GM12864 (cell line): Measurements from ENCODE around the gene SFMBT2.

Source experiments
- DNase-seq: peaks from one replicate; pipeline ENCODE4 v3.0.0-alpha.2; 2011; ENCODE audit warnings: low read depth
- H3K4me3 ChIP-seq: 2 replicates; pipeline ENCODE4 v1.5.1; 2011; ENCODE audit warnings: mild to moderate bottlenecking, low read depth, low read length, control low read depth
- CTCF ChIP-seq: IDR thresholded peaks from 2 replicates; pipeline ENCODE4 v1.5.1; 2011; ENCODE audit warnings: low read depth, mild to moderate bottlenecking, moderate library complexity, low read length, control low read depth, inconsistent platforms; ENCODE audit errors: missing control alignments

SFMBT2 gene

GRCh38 chr10:7168414-7168813, 242.4 kb downstream of the SFMBT2 start:
- TF ChIP-seq CTCF, result no peak
- H3K4me3 ChIP-seq, result no peak overlapping the region

GRCh38 chr10:7165500-7166177, 245.2 kb downstream of the SFMBT2 start:
- H3K4me3 ChIP-seq, result no peak overlapping the region
- no peak for DNase-seq

More at GRCh38 chr10:7168414-7168813, 242.4 kb downstream of the SFMBT2 start:
- DNase-seq, result no peak

GRCh38 chr10:7164955-7165354, 245.9 kb downstream of the SFMBT2 start:
- H3K4me3 ChIP-seq, result no peak overlapping the region
- no peak for TF ChIP-seq CTCF
- no peak for DNase-seq

More at GRCh38 chr10:7165500-7166177, 245.2 kb downstream of the SFMBT2 start:
- no peak for TF ChIP-seq CTCF

DNA sequence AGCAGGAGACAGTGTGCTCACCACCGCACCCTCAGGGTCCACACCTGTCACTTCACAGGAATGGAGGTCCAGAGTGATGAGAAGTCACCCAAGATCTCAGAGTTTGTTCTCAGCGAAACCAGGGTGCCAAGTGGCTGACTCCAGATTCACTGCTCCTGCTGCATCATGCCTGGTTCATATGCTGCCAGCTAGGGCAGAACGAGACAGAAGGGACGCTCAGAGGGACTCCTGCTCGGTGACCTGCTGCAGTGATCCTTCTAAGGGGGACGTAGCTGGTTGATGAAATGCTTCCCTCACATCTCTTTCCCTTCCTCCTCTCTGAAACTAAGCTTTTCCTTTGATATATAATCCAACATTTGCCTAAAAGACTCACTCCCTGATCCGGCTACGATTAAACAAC, 248.5 kb downstream of the SFMBT2 start:
- no peak for DNase-seq
- H3K4me3 ChIP-seq, result no peak overlapping the region
- TF ChIP-seq CTCF, result no peak

DNA sequence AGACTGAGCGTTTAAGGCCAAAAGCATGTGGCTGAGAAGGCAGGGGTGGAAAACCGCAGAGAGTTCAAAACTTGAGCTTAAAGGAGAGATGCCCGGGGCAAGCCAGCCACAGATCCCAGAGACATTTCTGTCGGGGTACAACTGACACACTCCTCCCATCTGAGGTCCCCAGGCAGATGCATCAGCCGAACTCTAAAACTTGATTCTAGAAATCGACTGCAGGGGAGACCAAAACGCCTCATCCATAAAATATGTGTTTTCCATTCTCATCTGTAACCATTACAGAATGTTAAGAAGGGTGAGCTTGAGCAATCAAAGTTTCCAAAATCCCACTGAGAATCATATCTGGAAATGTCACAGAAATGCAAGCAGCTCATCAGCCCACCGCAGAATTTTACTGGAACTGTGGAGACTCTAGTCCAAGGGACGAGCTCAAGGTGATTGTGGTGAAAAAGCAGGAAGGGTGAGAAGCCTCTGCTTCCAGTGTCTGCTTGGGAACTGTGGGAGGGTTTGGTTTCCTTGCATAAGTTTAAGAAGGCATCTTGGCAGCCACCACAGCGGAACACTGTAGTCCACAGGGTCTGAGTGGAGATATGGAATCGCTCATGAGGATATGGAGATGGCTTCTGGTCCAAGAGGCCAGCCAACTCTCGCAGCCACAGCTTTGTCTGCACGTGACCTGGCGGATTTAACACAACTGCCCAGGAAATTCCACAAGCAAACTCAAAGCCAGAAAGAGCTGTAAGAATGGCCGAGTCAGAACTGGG, 249.2 kb downstream of the SFMBT2 start:
- H3K4me3 ChIP-seq, result no peak overlapping the region
- no peak for TF ChIP-seq CTCF
- DNase-seq, result no peak

DNA sequence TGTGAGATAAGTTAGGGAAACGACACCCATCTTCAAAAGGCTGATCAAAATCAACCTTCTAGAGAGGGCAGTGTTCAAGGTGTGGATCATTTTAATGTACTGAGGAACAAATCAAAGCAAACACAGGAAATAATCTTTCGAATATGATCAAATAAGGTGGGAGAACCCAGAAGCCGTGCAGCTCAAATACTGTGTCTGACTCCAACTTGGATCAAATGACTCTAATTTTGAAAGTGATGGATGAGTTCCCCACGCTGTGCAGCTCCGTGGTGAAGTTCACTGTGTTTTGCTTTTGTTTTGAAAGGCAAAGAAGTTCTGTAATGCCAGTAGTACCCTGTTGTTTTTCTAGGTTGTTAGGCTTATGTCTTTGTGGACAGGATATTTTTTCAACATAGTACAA, 250.9 kb downstream of the SFMBT2 start:
- no peak overlapping the region for H3K4me3 ChIP-seq
- no peak for TF ChIP-seq CTCF
- DNase-seq, result no peak
